Skeletal muscle tissue (tissue), 4 donors: Measurements from ENCODE around the gene CLDND2. TPM values are rescaled to one million over a fixed set of nuclear protein-coding genes. Genes with fewer than 3 reads are reported as not detected.

Experiments used
- H3K27ac ChIP-seq: one replicate; pipeline ENCODE4 v1.7.0; 2013; ENCODE audit warnings: mild to moderate bottlenecking, low read depth, low read length, inconsistent platforms
- H3K27me3 ChIP-seq, 3 donors: one replicate each; pipeline ENCODE4 v1.7.0; 2013; ENCODE audit warnings: low read length in 3 of 3; ENCODE audit not compliant: control insufficient read depth in 3 of 3, insufficient read depth in 3 of 3
- H3K36me3 ChIP-seq, 3 donors: one replicate each; pipeline ENCODE4 v1.7.0; 2013; ENCODE audit warnings: low read length in 3 of 3; ENCODE audit not compliant: control insufficient read depth in 3 of 3, insufficient read depth in 3 of 3
- H3K4me1 ChIP-seq, 3 donors: one replicate each; pipeline ENCODE4 v1.7.0; 2013; ENCODE audit warnings: low read length in 3 of 3, mild to moderate bottlenecking in 3 of 3; ENCODE audit not compliant: control insufficient read depth in 3 of 3, insufficient read depth in 3 of 3
- H3K4me3 ChIP-seq, 3 donors: one replicate each; pipeline ENCODE4 v1.7.0; 2013; ENCODE audit warnings: low read length in 3 of 3
- H3K9ac ChIP-seq, 3 donors: one replicate each; pipeline ENCODE4 v1.7.0; 2013; ENCODE audit warnings: low read length in 3 of 3, mild to moderate bottlenecking in 3 of 3, moderate library complexity in 2 of 3, low read depth in 1 of 3
- H3K9me3 ChIP-seq, 3 donors: one replicate each; pipeline ENCODE4 v1.7.0; 2013; ENCODE audit warnings: low read length in 3 of 3; ENCODE audit not compliant: control insufficient read depth in 3 of 3
- total RNA-seq: library from RNA; depleted of rRNA; stranded (reverse); fragments of >200 nt; gene quantifications from one replicate; pipeline ENCODE4 v1.2.3, GENCODE V29; 2014
- donor health status: Osteomylitis.

Gene CLDND2
- total RNA-seq, 1 donor from 2014 or later = not detected

GRCh38 chr19:51323481-51324166 lies 45.2 kb downstream of the CLDND2 start:
- no peak overlapping the region for H3K4me3 ChIP-seq
- no peaks in the 10 kb centered on the region for H3K4me1 ChIP-seq
- no peak overlapping the region for H3K9ac ChIP-seq
- H3K36me3 ChIP-seq = no peaks in the 10 kb centered on the region
- no peaks in the 10 kb centered on the region for H3K9me3 ChIP-seq
- peaks cover 29 to 63% (median 48%) of the 10 kb centered on the region in 3 donors for H3K27me3 ChIP-seq
- H3K27ac ChIP-seq = no peak overlapping the region

- Histone ChIP-seq H3K9me3 (no peaks in the 10 kb centered on the region), H3K27me3 (peaks cover 25 to 52% (median 35%) of the 10 kb centered on the region in 3 donors)
These were observed 47.0 kb downstream of the CLDND2 start for GRCh38 chr19:51321799-51322198.

GRCh38 chr19:51320280-51320657 lies 48.5 kb downstream of the CLDND2 start:
- Histone ChIP-seq H3K27ac (no peak overlapping the region), H3K36me3 (no peaks in the 10 kb centered on the region), H3K27me3 (peaks cover 16 to 41% (median 23%) of the 10 kb centered on the region in 3 donors), H3K4me1 (no peaks in the 10 kb centered on the region), H3K4me3 (no peak overlapping the region), H3K9ac (no peak overlapping the region), H3K9me3 (no peaks in the 10 kb centered on the region)

More at GRCh38 chr19:51321799-51322198, 47.0 kb downstream of the CLDND2 start:
- H3K9ac ChIP-seq = no peak overlapping the region
- no peak overlapping the region for H3K27ac ChIP-seq
- H3K4me1 ChIP-seq = no peaks in the 10 kb centered on the region
- no peaks in the 10 kb centered on the region for H3K36me3 ChIP-seq
- H3K4me3 ChIP-seq = no peak overlapping the region

- peaks cover 16 to 41% (median 23%) of the 10 kb centered on the region in 3 donors for H3K27me3 ChIP-seq
- H3K9ac ChIP-seq = no peak overlapping the region
- no peak overlapping the region for H3K27ac ChIP-seq
- no peaks in the 10 kb centered on the region for H3K9me3 ChIP-seq
- no peak overlapping the region for H3K4me3 ChIP-seq
- no peaks in the 10 kb centered on the region for H3K4me1 ChIP-seq
- H3K36me3 ChIP-seq = no peaks in the 10 kb centered on the region
These were observed 49.0 kb downstream of the CLDND2 start for GRCh38 chr19:51319649-51320279.

- no peak overlapping the region for H3K9ac ChIP-seq
- H3K9me3 ChIP-seq = peaks cover 0 to 3% (median 0%) of the 10 kb centered on the region in 3 donors
- no peak overlapping the region for H3K4me3 ChIP-seq
- no peaks in the 10 kb centered on the region for H3K4me1 ChIP-seq
- H3K27me3 ChIP-seq = peaks cover 11 to 39% (median 16%) of the 10 kb centered on the region in 3 donors
- H3K27ac ChIP-seq = no peak overlapping the region
- no peaks in the 10 kb centered on the region for H3K36me3 ChIP-seq
These were observed 49.8 kb downstream of the CLDND2 start for GRCh38 chr19:51318687-51319648.

GRCh38 chr19:51317968-51318367 lies 50.8 kb downstream of the CLDND2 start:
- Histone ChIP-seq H3K36me3 (no peaks in the 10 kb centered on the region), H3K9me3 (peaks cover 0 to 3% (median 0%) of the 10 kb centered on the region in 3 donors), H3K9ac (no peak overlapping the region), H3K4me3 (no peak overlapping the region), H3K27me3 (peaks cover 10 to 33% (median 12%) of the 10 kb centered on the region in 3 donors), H3K27ac (no peak overlapping the region), H3K4me1 (no peaks in the 10 kb centered on the region)

DNA sequence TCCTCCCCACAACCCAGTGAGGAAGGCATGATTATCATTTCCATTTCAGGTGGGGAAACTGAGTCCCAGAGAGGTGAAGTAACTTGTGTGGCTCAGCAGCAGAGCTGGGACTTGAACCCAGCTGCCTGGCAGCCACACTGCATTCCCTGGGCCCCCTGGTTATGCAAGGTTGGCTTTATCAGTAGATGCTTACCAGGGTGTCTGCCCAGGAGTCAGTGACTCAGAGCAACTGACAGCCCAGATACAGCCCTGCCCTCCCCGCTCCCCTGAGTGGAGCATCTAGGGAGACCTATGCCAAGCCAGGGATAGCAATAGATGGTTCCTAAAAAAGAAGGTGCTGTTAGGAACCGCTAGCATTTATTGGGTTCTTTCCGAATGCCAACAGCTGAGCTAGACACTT lies 51.4 kb downstream of the CLDND2 start:
- Histone ChIP-seq H3K27ac (no peak overlapping the region), H3K4me3 (no peak overlapping the region), H3K27me3 (peaks cover 12 to 32% (median 17%) of the 10 kb centered on the region in 3 donors), H3K36me3 (no peaks in the 10 kb centered on the region), H3K9me3 (peaks cover 0 to 3% (median 0%) of the 10 kb centered on the region in 3 donors), H3K9ac (no peak overlapping the region), H3K4me1 (no peaks in the 10 kb centered on the region)

Other genes with a start within 250 kb of the CLDND2 start
- under 0.01 TPM for gene SIGLEC9, start 244.1 kb downstream of the CLDND2 start, total RNA-seq
- gene SIGLEC7, start 226.7 kb downstream of the CLDND2 start, total RNA-seq = 0.52 TPM
- 0.52 TPM for gene CD33, start 143.9 kb downstream of the CLDND2 start, total RNA-seq
- not detected for gene SIGLECL1, start 117.9 kb downstream of the CLDND2 start, total RNA-seq
- gene IGLON5, start 57.4 kb downstream of the CLDND2 start, total RNA-seq = not detected
- gene VSIG10L, start 26.9 kb downstream of the CLDND2 start, total RNA-seq = 0.52 TPM
- gene ETFB, start 2.6 kb downstream of the CLDND2 start, total RNA-seq = 52.2 TPM
- gene NKG7, start 3.7 kb upstream of the CLDND2 start, total RNA-seq = not detected
- not detected for gene LIM2, start 19.0 kb upstream of the CLDND2 start, total RNA-seq
- not detected for gene C19orf84, start 21.6 kb upstream of the CLDND2 start, total RNA-seq
- gene SIGLEC10, start 48.6 kb upstream of the CLDND2 start, total RNA-seq = 1.6 TPM
- 0.52 TPM for gene SIGLEC8, start 89.5 kb upstream of the CLDND2 start, total RNA-seq
- not detected for gene CEACAM18, start 109.5 kb upstream of the CLDND2 start, total RNA-seq
- gene SIGLEC12, start 132.8 kb upstream of the CLDND2 start, total RNA-seq = not detected
- 1.6 TPM for gene SIGLEC6, start 162.7 kb upstream of the CLDND2 start, total RNA-seq
- 3.7 TPM for gene ZNF175, start 202.3 kb upstream of the CLDND2 start, total RNA-seq